Measurements from ENCODE around the gene SNX3. TPM values are rescaled to one million over a fixed set of nuclear protein-coding genes. Genes with fewer than 3 reads are reported as not detected.

The SNX3 gene
- total and polyA plus RNA-seq, 7 donors = 165 to 348 (median 204) TPM

- WGBS, 3 donors = 2 to 3% (median 2%) methylated on average over 58 to 69 of the region's 69 CpGs
Measured at GRCh38 chr6:108164815-108165706, 95.8 kb downstream of the SNX3 start.

GRCh38 chr6:108164543-108164814 lies 96.4 kb downstream of the SNX3 start:
- peaks cover 8 to 100% (median 68%) of the 10 kb centered on the region in 3 donors for H3K27me3 ChIP-seq (ENCODE audit: insufficient read depth in 3 of 3, low read length in 2 of 3)
- no peak overlapping the region for H3K27ac ChIP-seq
- DNase-seq (no peak), ATAC-seq (no peak)
- WGBS, 3 donors = 1 to 2% (median 1%) methylated on average over 17 of the region's 17 CpGs
- H3K4me1 ChIP-seq = peaks cover 41% of the 10 kb centered on the region
- intact Hi-C loops (cut with DNase I) = no loop called here
- H3K9me3 ChIP-seq = no peaks in the 10 kb centered on the region
- no peaks in the 10 kb centered on the region for H3K36me3 ChIP-seq (ENCODE audit: insufficient read depth in 1 of 2, low read depth in 1 of 2)
- peak overlapping the region; percentile 50 for H3K4me3 ChIP-seq
- no peak for TF ChIP-seq CTCF (IDR thresholded peaks at IDR 0.05)

More at GRCh38 chr6:108164815-108165706, 95.8 kb downstream of the SNX3 start:
- Histone ChIP-seq H3K27ac (no peak overlapping the region), H3K4me3 (peak overlapping the region; percentile 50), H3K27me3 (ENCODE audit: insufficient read depth in 3 of 3, low read length in 2 of 3) (peaks cover 8 to 100% (median 67%) of the 10 kb centered on the region in 3 donors), H3K36me3 (ENCODE audit: insufficient read depth in 1 of 2, low read depth in 1 of 2) (no peaks in the 10 kb centered on the region), H3K9me3 (no peaks in the 10 kb centered on the region), H3K4me1 (peaks cover 41% of the 10 kb centered on the region)
- ATAC-seq (no peak), DNase-seq (no peak)
- no peak for TF ChIP-seq CTCF (IDR thresholded peaks at IDR 0.05)
- intact Hi-C loops (cut with DNase I) = loop anchor here (5.0 kb wide), 1 partner anchor 48 kb away; no protein-coding TSS in a partner anchor

GRCh38 chr6:108163644-108164542 lies 96.9 kb downstream of the SNX3 start:
- Histone ChIP-seq H3K36me3 (ENCODE audit: insufficient read depth in 1 of 2, low read depth in 1 of 2) (no peaks in the 10 kb centered on the region), H3K9me3 (no peaks in the 10 kb centered on the region), H3K4me1 (peaks cover 36% of the 10 kb centered on the region), H3K27me3 (ENCODE audit: insufficient read depth in 3 of 3, low read length in 2 of 3) (peaks cover 8 to 100% (median 62%) of the 10 kb centered on the region in 3 donors), H3K4me3 (no peak overlapping the region), H3K27ac (no peak overlapping the region)
- intact Hi-C loops (cut with DNase I) = no loop called here
- TF ChIP-seq CTCF (IDR thresholded peaks at IDR 0.05) = no peak
- no peak for ATAC-seq
- 4 to 7% (median 6%) methylated on average over 41 of the region's 41 CpGs for WGBS, 3 donors
- DNase-seq = no peak

- WGBS, 3 donors = 5% methylated on average over 6 of the region's 6 CpGs
- no peak for TF ChIP-seq CTCF (IDR thresholded peaks at IDR 0.05)
- Histone ChIP-seq H3K9me3 (no peaks in the 10 kb centered on the region), H3K4me3 (no peak overlapping the region), H3K27ac (no peak overlapping the region), H3K27me3 (ENCODE audit: insufficient read depth in 3 of 3, low read length in 2 of 3) (peaks cover 8 to 100% (median 58%) of the 10 kb centered on the region in 3 donors), H3K4me1 (peaks cover 29% of the 10 kb centered on the region), H3K36me3 (ENCODE audit: insufficient read depth in 1 of 2, low read depth in 1 of 2) (no peaks in the 10 kb centered on the region)
- ATAC-seq (no peak), DNase-seq (no peak)
- intact Hi-C loops (cut with DNase I) = no loop called here
Measured at GRCh38 chr6:108163267-108163643, 97.6 kb downstream of the SNX3 start.

All from psoas muscle (tissue), 8 donors.